Pancreas (tissue), 10 donors: ENCODE results near the gene LIMK1. TPM values are rescaled to one million over a fixed set of nuclear protein-coding genes. Genes with fewer than 3 reads are reported as not detected.

ENCODE experiments used
- ATAC-seq, 4 donors: fragments of 200-7000 bp; cut with Tn5 transposase; one replicate each; pipeline versions ENCODE4 v1.8.0 to v1.9.1; 2020; ENCODE audit warnings: mild to moderate bottlenecking in 4 of 4, moderate library complexity in 4 of 4
- DNase-seq, 6 donors: peaks; one replicate each; pipeline ENCODE4 v3.0.0-alpha.2; 2020
- FAIRE-seq: peaks from 2 replicates; lab custom pipeline; 2012; peaks lifted over from hg19 to GRCh38; lab: Jason Lieb, UNC
- H3K27ac ChIP-seq, 4 donors: fragments of 200-600 bp; sonication (generic); 1 replicate in 3 of 4; 2 replicates in 1 of 4; pipeline versions ENCODE4 v1.5.0 to v1.8.0; 2020
- H3K27me3 ChIP-seq, 4 donors: fragments of 200-600 bp; one replicate each; pipeline ENCODE4 v1.8.0; 2021
- H3K36me3 ChIP-seq, 3 donors: fragments of 200-600 bp; sonication (generic) in 1 of 3; one replicate each; pipeline versions ENCODE4 v1.5.0 to v1.8.0; 2020 to 2021
- H3K4me1 ChIP-seq, 3 donors: fragments of 200-600 bp; one replicate each; pipeline ENCODE4 v1.8.0; 2021
- H3K4me3 ChIP-seq, 4 donors: fragments of 200-600 bp; sonication (generic) in 2 of 4; one replicate each; pipeline versions ENCODE4 v1.5.0 to v1.8.0; 2020 to 2021
- H3K9me3 ChIP-seq, 4 donors: fragments of 200-600 bp; one replicate each; pipeline ENCODE4 v1.8.0; 2021
- WGBS, 2 donors: extraction: QIAGEN DNeasy Blood & Tissue Kit; methylation state at CpG; one replicate each; pipeline ENCODE4 v1.1.7; 2013; 5-methylcytosine and 5-hydroxymethylcytosine counted together
- intact Hi-C, 3 donors: fragments of 100-400 bp; cut with DNase I; formaldehyde crosslinking; loops; one replicate each; pipeline versions ENCODE4 v1.11.1 to v1.14.2; 2022
- polyA plus RNA-seq, 2 donors: library from polyadenylated mRNA; stranded (reverse); fragments of 200-250 nt; gene quantifications; one replicate each; pipeline ENCODE4 v1.2.3, GENCODE V29; 2013
- total RNA-seq, 6 donors: library from RNA; stranded (reverse); fragmentation: NEBNext Ultra II Directional in 4 of 6; extraction: Animal tissue kit (Norgen Biotek cat#: 25700) in 4 of 6; gene quantifications; one replicate each; pipeline versions ENCODE4 v1.2.1 to v1.2.4, GENCODE V29; 2021 to 2023
- TF ChIP-seq, protein P1 (sequence below), 4 donors: fragments of 200-600 bp; sonication (generic) in 3 of 4; IDR thresholded peaks; one replicate each; pipeline versions ENCODE4 v1.5.0 to v1.8.0; 2021; ENCODE audit warnings: antibody characterized with exemption in 4 of 4
- donor health status: healthy with polysubstance abuse.
- donor health status: DM: no; HTN: no; CAD: no; lungs with moderate emphysema.
- donor health status: DM: no; HTN: no; CAD: no.
- donor health status: control.
- donor health status: control.
- donor health status: Bipolar disorder and iron deficiency.
- donor health status: DM: yes; HTN: yes; CAD: no.
- donor health status: DM: no; HTN: no; CAD: no.
- donor health status: DM: no; HTN: no; CAD: no.
- donor health status: DM: yes; HTN: yes; CAD: no.

LIMK1 gene
- total RNA-seq (10 to 100 TPM in 2 of 6 donors, 1 to 10 TPM in 4; 6.1 to 22.6 (median 9.5) TPM), polyA plus RNA-seq (1 to 10 TPM; 4.9 to 7.2 TPM)

DNA sequence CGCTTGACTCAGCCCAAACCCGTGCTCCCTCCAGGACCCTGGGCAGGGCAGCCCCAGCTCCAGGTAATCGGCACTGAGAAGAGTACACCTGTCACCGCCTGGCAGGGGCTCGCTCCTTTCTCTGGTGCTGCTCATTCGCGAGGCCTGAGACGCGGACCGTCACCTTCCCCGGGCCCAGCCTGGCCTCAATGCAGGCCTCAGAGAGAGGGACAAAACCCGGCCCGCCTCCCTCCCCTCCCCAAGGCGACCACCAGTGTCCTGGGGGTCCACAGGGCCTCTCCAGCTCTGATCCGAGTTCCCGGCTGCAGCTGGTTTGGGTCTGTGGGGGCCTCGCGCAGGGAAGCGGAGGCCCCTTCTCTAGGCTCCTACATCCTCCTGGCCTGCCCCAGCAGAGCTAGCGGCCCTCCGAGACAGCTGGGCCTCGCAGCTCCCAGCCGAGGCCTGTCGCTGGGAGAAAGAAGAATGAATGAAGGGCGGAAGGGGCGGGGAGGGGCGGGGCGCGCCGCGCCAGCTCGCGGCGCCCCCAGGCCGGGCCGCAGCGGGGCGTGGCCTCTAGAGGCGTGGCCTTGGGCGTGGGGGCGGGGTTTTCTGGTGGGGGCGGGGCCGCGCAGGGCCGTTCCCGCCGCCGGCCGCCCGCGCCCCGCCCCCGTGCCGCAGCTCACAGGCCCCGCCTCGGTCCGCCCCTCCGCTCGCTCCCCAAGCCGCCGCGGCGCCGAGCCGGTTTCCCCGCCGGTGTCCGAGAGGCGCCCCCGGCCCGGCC, at the start of gene LIMK1:
Gene LIMK1 (plus strand): TSS at position 688 of the 760 bp plus-strand sequence. CDS start 187 bp downstream, outside the sequence.
- DNase-seq (peak; percentile 72 to 92 (median 86)), FAIRE-seq (no peak), ATAC-seq (peak; percentile 91 to 95 (median 92))
- H3K27me3 ChIP-seq = no peaks in the 10 kb centered on the region
- peaks cover 0 to 5% (median 0%) of the 10 kb centered on the region in 3 donors for H3K36me3 ChIP-seq
- H3K9me3 ChIP-seq = no peaks in the 10 kb centered on the region
- 8 to 15% methylated on average over 33 to 71 of the region's 71 CpGs for WGBS, 2 donors
- H3K4me1 ChIP-seq = peaks cover 0 to 9% (median 8%) of the 10 kb centered on the region in 3 donors
- intact Hi-C loops = no loop called here
- TF ChIP-seq, protein P1, sequence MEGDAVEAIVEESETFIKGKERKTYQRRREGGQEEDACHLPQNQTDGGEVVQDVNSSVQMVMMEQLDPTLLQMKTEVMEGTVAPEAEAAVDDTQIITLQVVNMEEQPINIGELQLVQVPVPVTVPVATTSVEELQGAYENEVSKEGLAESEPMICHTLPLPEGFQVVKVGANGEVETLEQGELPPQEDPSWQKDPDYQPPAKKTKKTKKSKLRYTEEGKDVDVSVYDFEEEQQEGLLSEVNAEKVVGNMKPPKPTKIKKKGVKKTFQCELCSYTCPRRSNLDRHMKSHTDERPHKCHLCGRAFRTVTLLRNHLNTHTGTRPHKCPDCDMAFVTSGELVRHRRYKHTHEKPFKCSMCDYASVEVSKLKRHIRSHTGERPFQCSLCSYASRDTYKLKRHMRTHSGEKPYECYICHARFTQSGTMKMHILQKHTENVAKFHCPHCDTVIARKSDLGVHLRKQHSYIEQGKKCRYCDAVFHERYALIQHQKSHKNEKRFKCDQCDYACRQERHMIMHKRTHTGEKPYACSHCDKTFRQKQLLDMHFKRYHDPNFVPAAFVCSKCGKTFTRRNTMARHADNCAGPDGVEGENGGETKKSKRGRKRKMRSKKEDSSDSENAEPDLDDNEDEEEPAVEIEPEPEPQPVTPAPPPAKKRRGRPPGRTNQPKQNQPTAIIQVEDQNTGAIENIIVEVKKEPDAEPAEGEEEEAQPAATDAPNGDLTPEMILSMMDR (IDR thresholded peaks at IDR 0.05) = no peak
- H3K4me3 ChIP-seq = peak within 1 kb of the TSS; percentile 51 to 72 (median 66)
- no peak within 1 kb of the TSS for H3K27ac ChIP-seq

DNA sequence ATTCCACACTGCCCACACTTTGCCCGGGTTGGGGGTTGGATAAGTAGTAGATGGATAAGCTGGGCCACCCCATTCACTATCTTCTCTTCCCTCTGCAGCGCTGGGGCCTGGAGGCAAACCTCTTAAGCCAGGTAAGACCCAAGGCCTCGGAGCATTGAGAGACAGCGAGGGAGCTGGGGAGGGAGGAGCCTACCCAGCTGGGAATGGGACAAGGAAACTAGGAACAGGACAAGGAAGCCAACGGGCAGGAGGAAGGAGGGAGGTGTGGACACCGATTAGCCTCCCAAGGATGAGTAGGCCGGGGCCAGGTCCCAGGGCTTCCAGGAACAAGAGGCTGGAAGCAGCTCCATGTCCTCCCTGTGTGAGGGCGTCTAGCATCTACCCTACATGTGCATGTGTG, 46.0 kb upstream of the LIMK1 start:
- Histone ChIP-seq H3K27me3 (no peaks in the 10 kb centered on the region), H3K9me3 (no peaks in the 10 kb centered on the region), H3K4me3 (no peak overlapping the region), H3K36me3 (peaks cover 0 to 26% (median 0%) of the 10 kb centered on the region in 3 donors), H3K4me1 (peaks cover 23 to 26% (median 25%) of the 10 kb centered on the region in 3 donors), H3K27ac (no peak overlapping the region)
- WGBS, 2 donors = 62 to 73% methylated on average over 8 of the region's 8 CpGs
- TF ChIP-seq, protein P1 (IDR thresholded peaks at IDR 0.05) = no peak
- intact Hi-C loops = no loop called here
- no peak for ATAC-seq
- no peak for FAIRE-seq
- peak in 1 of 6 donors; percentile 15 for DNase-seq

DNA sequence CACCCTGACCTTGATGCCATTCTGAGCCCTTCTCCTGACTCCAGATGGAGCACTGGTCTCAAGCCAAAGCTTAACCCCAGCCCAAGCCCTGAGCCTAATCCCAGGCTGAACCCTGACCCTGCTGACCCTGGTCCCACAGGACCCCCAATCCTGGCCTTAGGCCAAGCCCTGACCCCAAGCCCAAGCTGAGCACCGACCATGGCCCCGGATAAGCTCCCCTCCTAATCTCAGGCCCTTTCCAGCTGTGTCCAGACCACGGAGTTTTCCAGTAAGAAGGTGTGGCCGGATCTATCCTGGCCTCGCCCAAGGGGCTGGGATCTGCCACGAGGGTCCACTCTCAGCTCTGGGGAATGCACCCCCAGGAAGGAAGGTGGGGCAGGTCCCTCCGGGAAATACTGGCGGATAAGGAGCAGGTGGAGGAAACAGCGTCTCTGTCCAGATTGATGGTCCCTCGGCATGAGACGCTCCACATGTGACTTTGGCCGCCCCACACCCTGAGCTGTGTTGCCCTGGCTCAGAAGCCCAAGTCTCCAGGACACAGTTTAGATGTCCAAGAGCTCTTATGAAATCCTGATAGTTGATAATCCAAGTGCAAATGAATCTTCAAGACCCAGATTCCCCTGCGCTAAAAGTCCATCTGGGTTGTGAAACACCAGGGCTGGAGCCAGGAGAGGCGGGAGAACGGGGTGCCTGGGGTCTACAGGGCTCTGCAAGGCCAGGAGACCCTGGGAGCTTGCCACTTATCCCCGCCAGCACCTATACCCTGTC, 45.2 kb upstream of the LIMK1 start:
- intact Hi-C loops = no loop called here
- ATAC-seq (no peak), FAIRE-seq (no peak), DNase-seq (peak in 1 of 6 donors; percentile 10)
- no peaks in the 10 kb centered on the region for H3K27me3 ChIP-seq
- H3K27ac ChIP-seq = no peak overlapping the region
- 76% methylated on average over 16 of the region's 16 CpGs for WGBS, 2 donors
- no peak overlapping the region for H3K4me3 ChIP-seq
- no peaks in the 10 kb centered on the region for H3K9me3 ChIP-seq
- peaks cover 16 to 25% (median 17%) of the 10 kb centered on the region in 3 donors for H3K4me1 ChIP-seq
- H3K36me3 ChIP-seq = peaks cover 0 to 26% (median 0%) of the 10 kb centered on the region in 3 donors
- TF ChIP-seq, protein P1 (IDR thresholded peaks at IDR 0.05) = no peak

DNA sequence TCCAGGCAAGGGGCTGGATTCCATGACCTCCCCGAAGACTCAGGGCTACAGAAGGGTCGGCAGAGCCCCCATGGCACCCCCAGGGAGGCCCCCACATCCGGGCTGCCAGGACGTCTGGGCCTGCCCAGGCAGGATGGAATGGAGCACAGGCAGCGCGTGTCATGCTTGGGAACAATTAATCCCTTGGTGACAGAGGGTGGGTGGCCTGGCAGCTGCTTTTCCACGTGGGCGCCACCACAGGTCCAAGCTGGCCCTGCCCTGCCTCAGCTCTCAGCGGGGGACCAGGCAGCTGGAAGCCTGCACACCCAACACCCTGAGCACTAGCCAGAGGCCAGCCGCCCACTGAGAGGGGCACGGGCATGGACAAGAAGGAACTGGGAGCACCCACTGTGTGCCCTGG, 44.3 kb upstream of the LIMK1 start:
- Histone ChIP-seq H3K4me3 (no peak overlapping the region), H3K27me3 (no peaks in the 10 kb centered on the region), H3K27ac (no peak overlapping the region), H3K36me3 (peaks cover 0 to 26% (median 0%) of the 10 kb centered on the region in 3 donors), H3K4me1 (peaks cover 10 to 21% (median 14%) of the 10 kb centered on the region in 3 donors), H3K9me3 (no peaks in the 10 kb centered on the region)
- intact Hi-C loops = no loop called here
- WGBS, 2 donors = 64 to 69% methylated on average over 11 of the region's 11 CpGs
- ATAC-seq (no peak), FAIRE-seq (no peak), DNase-seq (peak in 2 of 6 donors; percentile 8 to 41)
- TF ChIP-seq, protein P1 (IDR thresholded peaks at IDR 0.05) = no peak
